GM18499 (cell line): ENCODE results near the gene MYO1F.
"Not testable (repeated sequence)": the region's sequence is repeated elsewhere in the genome, so short reads cannot be mapped to it uniquely, and the experiment has no call there.

Experiments
- ATAC-seq: cut with Tn5 transposase; IDR thresholded peaks from one replicate; pipeline ENCODE4 v1.9.1; 2021; ENCODE audit warnings: moderate number of reproducible peaks; ENCODE audit not compliant: insufficient read depth, unreplicated experiment

MYO1F gene

GRCh38 chr19:8567522-8568172 is 9.6 kb downstream of the MYO1F start:
- no peak for ATAC-seq

DNA sequence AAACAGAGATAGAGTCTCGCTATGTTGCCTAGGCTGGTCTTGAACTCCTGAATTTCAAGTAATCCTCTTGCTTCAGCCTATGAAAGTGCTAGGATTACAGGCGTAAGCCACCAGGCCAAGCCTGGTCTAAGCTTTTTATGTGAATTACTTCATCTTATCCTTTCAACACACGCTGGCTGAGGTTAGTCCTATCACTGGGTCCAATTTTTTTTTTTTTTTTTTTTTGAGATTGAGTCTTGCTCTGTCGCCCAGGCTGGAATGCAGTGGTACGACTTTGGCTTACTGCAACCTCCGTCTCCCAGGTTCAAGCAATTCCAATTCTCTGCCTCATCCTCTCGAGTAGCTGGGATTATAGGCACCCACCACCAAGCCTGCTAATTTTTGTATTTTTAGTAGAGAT is 10.4 kb downstream of the MYO1F start:
- no peak for ATAC-seq

DNA sequence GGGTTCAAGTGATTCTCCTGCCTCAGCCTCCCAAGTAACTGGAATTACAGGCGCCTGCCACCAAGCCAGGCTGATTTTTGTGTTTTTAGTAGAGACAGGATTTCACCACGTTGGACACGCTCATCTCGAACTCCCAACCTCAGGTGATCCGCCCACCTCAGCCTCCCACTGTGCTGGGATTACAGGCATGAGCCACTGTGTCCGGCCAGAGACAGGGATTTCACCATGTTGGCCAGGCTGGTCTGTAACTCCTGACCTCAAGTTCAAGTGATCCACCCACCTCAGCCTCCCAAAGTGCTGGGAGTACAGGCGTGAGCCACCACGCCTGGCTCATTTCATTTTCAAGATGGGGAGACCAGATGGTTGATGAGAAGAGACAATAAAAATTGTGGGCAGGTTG is 12.4 kb downstream of the MYO1F start:
- not testable (repeated sequence) for ATAC-seq

DNA sequence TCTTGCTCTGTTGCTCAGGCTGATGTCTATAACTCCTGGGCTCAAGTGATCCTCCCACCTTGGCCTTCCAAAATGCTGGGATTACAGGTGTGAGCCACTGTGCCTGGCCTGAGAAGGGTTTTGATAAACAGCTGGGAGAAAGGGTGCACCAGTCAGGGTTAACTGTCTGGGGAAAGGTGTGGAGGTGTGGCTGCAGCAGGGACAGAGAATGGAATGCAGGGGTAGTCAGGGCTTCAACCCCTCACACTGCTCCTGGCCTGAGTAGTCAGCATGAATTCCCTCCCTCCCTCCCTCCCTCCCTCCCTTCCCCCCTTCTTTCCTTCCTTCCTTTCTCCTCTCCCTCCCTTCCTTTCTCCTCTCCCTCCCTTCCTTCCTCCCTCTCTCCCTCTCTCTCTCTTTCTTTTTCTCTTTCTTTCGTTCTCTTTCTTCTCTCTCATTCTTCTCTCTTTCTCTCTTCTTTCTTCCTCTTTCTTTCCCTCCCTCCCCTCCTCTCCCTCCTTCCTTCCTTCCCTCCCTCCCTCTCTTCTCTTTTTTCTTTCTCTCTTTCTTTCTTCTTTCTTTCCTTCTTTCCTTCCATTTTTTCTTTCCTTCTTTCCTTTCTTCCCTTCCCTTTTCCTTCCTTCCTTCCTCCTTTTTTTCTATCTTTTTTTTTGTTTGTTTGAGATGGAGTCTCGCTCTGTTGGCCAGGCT is 16.0 kb downstream of the MYO1F start:
- no peak for ATAC-seq

- ATAC-seq = no peak
Measured at GRCh38 chr19:8558325-8558724, 18.9 kb downstream of the MYO1F start.

DNA sequence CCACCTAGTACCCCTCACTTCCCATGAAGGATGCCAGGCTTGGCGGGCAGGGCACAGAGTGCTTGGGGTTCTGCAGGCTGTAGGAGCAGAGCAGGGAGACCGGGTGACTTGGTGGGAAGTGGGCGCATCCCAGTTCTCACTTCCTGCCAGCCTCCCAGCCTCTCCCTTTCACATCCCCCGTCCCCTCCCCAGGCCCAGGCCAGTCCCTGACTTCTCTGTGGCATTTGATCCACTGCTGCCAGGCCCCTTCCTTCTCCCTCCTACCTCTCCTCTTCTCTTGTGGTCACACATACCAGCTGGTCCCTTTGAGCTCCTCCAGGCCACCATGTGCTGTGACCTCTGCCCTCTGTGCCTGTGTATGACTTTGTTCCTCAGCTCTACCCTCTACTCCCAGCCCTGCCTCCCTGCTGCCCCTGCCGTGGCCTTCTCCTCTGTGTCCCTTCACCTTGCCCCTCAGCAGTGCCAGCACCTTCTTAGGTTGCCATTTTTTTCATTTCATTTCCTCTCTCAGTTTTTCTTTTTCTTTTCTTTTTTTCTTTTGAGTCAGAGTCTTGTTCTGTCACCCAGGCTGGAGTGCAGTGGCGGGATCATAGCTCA is 19.5 kb downstream of the MYO1F start:
- ATAC-seq = no peak

DNA sequence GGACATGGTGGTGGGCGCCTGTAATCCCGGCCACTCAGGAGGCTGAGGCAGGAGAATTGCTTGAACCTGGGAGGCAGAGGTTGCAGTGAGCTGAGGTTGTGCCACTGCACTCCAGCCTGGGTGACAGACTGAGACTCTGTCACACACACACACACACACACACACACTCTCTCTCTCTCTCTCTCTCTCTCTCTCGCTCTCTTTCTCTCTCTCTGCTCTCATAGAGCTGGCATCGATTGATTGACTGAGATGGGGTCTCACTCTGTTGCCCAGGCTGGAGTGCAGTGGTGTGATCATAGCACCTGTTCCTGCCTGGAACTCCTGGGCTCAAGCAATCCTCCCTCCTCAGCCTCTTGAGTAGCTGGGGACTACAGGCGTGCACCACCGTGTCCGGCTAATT is 23.5 kb downstream of the MYO1F start:
- ATAC-seq = not testable (repeated sequence)

- ATAC-seq = no peak
Measured at GRCh38 chr19:8552810-8553209, 24.4 kb downstream of the MYO1F start.

GRCh38 chr19:8550070-8550469 is 27.2 kb downstream of the MYO1F start:
- ATAC-seq = no peak

GRCh38 chr19:8545743-8546142 is 31.5 kb downstream of the MYO1F start:
- ATAC-seq = no peak

- no peak for ATAC-seq
Measured at GRCh38 chr19:8544168-8544567, 33.1 kb downstream of the MYO1F start.

- ATAC-seq = no peak
Measured at GRCh38 chr19:8539621-8540149, 37.6 kb downstream of the MYO1F start.

- ATAC-seq = no peak
Measured at GRCh38 chr19:8537099-8537498, 40.1 kb downstream of the MYO1F start.

DNA sequence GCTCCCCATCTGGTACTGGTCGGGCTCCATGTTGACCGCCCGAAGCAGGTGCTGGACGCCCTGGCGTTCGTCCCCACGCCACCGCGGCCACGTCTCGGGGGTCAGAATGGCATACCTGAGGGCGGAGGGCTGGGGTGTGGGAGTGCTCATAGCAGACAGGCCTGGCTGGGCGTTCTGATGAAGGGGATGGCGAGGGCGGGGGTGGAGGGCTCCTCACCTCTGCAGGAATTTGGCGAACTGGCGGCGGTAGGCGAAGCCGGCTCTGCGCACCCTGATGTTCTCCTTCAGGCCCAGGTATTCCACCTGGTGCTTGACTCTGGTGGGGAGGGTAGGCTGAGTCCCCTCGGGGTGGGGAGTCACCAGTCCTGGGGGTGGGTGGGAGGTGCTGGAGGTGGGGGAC is 41.0 kb downstream of the MYO1F start:
- ATAC-seq = no peak

- no peak for ATAC-seq
Measured at GRCh38 chr19:8532225-8532624, 45.0 kb downstream of the MYO1F start.

GRCh38 chr19:8531470-8531869 is 45.8 kb downstream of the MYO1F start:
- no peak for ATAC-seq

GRCh38 chr19:8530061-8530679 is 47.1 kb downstream of the MYO1F start:
- no peak for ATAC-seq

DNA sequence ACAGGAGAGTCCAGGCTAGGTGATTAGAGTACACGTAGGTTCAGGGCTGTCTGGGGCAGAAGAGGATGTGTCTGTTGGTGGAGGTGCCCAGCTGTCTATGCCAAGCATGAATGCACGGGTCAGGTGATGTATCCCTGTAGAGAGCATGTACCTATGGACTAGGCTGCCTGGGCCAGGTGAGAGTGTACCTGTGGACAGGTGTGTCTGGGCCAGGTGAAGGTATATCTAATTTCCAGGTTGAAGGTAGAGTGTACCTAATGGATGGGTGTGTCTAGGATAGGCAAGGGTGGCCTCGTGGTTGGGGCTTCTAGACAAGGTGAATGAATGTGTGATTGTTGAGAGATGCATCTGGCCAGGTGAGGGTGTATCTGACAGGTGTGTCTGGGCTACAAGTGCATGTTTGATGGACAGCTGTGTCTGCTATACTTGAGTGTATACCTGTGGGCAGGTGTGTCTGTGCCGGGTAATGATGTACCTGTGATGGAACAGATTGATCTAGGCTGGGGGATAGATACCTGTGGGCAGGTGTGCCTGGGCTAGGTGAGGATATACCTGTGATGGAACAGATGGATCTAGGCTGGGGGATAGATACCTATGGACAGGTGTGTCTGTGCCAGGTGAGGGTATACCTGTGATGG is 47.8 kb downstream of the MYO1F start:
- no peak for ATAC-seq

DNA sequence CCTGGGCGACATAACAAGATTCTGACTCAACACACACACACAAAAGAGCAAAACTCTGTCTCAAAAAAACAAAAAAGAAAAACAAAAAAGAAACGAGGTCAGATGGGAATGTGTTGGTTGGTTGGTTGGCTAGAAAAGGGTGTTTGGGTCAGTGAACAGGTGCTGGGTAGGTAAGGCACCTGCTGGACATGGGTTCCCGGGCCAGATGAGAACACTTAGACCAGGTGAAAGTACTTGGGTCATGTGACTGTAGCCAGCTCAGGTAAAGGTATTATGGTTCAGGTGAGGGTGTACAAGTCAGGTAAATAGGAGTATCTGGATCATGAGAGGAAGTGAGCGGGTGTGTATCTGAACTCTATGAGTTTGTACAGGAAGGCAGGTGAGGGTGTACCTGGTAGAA is 48.7 kb downstream of the MYO1F start:
- no peak for ATAC-seq

DNA sequence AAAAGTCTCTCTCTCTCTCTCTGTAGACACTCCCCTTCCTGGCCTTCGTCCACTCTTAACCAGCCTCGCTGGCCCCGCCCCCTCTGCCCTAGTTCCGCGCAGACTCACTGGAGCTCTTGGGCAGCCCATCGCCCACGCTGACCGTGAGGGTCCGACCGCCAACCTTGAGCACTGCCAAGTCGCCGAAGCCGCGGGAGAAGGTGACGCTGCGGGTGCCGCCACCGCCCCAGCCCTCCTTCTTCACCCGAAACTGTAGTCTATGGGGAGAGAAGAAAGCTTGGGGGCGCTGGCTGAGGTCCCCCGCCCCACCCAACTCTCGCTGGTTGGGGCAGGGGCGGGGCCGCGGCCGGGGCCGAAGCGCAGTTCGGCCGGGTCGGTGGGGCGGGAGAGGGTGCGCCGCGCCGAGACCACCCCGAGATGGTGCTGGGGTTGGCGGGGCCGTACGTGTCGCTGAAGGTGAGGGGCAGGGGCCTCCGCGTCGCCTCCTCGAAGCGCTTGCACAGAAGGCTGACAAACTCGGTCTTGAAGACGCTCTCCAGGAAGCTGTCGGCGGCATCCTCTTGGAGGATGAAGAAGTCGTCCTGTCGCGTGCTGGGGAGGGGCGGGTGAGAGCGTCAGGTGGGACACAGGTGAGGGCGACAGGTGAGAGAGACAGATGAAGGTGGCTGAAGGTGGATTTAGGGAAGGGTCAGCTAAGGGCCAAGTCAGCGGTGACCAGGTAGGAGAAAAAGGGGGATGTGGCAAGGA is 50.7 kb downstream of the MYO1F start:
- ATAC-seq = no peak
